SK-N-MC (cell line): Measurements from ENCODE around the gene CTTN.

Experiments used
- EZH2 ChIP-seq: fragments of 200-600 bp; sonication (generic); IDR thresholded peaks from one replicate; pipeline ENCODE4 v1.6.1; 2017; ENCODE audit warnings: antibody characterized with exemption
- FOXP2 ChIP-seq: optimal IDR thresholded peaks from 2 replicates; pipeline ENCODE3; 2011; ENCODE audit warnings: mild to moderate bottlenecking, moderate library complexity; ENCODE audit not compliant: insufficient read depth; ENCODE audit errors: extremely low read length, control extremely low read depth
- POLR2AphosphoS5 ChIP-seq: IDR thresholded peaks from 2 replicates; pipeline ENCODE4 v1.6.1; 2012; ENCODE audit warnings: mild to moderate bottlenecking, low read depth, low read length, borderline replicate concordance

DNA sequence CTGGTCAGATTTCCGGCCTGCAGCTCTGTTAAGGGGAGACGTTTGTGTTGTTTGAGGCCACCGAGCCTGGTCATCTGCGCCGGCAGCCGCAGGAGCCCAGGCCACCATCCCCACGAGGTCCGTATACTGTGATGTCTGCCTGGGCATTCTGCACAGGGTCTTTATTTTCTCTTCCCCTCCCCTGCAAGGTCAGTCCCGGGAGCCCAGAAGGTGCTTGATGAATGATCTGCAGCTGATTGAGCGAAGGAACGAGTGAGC lies 45.4 kb downstream of the CTTN start:
- TF ChIP-seq POLR2AphosphoS5 (no peak), EZH2 (no peak), FOXP2 (no peak)
